ENCODE data around the gene TXNRD2. TPM values are rescaled to one million over a fixed set of nuclear protein-coding genes. Genes with fewer than 3 reads are reported as not detected.
A peak's percentile ranks its signal among the peaks of the same experiment; 100 is the strongest.

The TXNRD2 gene
- total RNA-seq, 6 experiments from 2014 or later, result 35.9 to 47.8 (median 44.3) TPM

- Histone ChIP-seq H3K4me1 (peaks cover 0 to 31% (median 11%) of the 10 kb centered on the region in 4 donors), H3K36me3 (no peaks in the 10 kb centered on the region), H3K4me3 (no peak overlapping the region), H3K27ac (no peak overlapping the region), H3K27me3 (no peaks in the 10 kb centered on the region), H3K9me3 (no peaks in the 10 kb centered on the region)
- WGBS (ENCODE audit: insufficient coverage, low coverage, low lambda C conversion rate, missing lambda C conversion rate), result 86% methylated on average over 4 of the region's 9 CpGs
- DNase-seq (peak in 1 of 3 donors; percentile 39), ATAC-seq (no peak)
- no peak for TF ChIP-seq POLR2A (IDR thresholded peaks at IDR 0.05)
- TF ChIP-seq, protein P1, sequence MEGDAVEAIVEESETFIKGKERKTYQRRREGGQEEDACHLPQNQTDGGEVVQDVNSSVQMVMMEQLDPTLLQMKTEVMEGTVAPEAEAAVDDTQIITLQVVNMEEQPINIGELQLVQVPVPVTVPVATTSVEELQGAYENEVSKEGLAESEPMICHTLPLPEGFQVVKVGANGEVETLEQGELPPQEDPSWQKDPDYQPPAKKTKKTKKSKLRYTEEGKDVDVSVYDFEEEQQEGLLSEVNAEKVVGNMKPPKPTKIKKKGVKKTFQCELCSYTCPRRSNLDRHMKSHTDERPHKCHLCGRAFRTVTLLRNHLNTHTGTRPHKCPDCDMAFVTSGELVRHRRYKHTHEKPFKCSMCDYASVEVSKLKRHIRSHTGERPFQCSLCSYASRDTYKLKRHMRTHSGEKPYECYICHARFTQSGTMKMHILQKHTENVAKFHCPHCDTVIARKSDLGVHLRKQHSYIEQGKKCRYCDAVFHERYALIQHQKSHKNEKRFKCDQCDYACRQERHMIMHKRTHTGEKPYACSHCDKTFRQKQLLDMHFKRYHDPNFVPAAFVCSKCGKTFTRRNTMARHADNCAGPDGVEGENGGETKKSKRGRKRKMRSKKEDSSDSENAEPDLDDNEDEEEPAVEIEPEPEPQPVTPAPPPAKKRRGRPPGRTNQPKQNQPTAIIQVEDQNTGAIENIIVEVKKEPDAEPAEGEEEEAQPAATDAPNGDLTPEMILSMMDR (IDR thresholded peaks at IDR 0.05), result no peak
- intact Hi-C loops (cut with DNase I), result no loop called here
Measured at GRCh38 chr22:19933341-19934241, 8.0 kb downstream of the TXNRD2 start.

- no peak overlapping the region for H3K4me3 ChIP-seq
- peaks cover 0 to 24% (median 7%) of the 10 kb centered on the region in 4 donors for H3K4me1 ChIP-seq
- ATAC-seq, result peak; percentile 48 to 74 (median 60)
- no peak for TF ChIP-seq POLR2A (IDR thresholded peaks at IDR 0.05)
- TF ChIP-seq, protein P1 (IDR thresholded peaks at IDR 0.05), result no peak
- H3K27me3 ChIP-seq, result no peaks in the 10 kb centered on the region
- no peaks in the 10 kb centered on the region for H3K9me3 ChIP-seq
- intact Hi-C loops (cut with DNase I), result no loop called here
- H3K36me3 ChIP-seq, result peaks cover 0 to 3% (median 0%) of the 10 kb centered on the region in 4 donors
- DNase-seq, result peak in 2 of 3 donors; percentile 46 to 55
- 69% methylated on average over 9 of the region's 12 CpGs for WGBS (ENCODE audit: insufficient coverage, low coverage, low lambda C conversion rate, missing lambda C conversion rate)
- H3K27ac ChIP-seq, result no peak overlapping the region
Measured at GRCh38 chr22:19932367-19933206, 9.0 kb downstream of the TXNRD2 start.

DNA sequence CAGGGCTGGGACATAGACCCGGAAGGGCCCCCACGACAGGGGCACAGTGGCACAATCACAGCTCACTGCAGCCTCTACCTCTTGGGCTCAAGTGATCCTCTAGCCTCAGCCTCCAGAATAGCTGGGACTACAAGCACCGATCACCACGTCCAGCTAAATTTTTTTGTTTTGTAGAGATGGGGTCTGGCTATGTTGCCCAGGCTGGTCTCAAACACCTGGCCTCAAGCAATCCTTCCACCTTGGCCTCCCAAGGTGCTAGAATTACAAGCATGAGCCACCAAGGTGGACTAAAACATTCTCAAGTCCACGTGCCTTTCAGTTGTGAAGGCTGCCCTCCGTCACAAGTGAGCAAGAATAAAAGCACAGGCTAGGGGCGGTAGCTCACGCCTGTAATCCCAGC, 10.1 kb downstream of the TXNRD2 start:
- H3K27me3 ChIP-seq, result no peaks in the 10 kb centered on the region
- intact Hi-C loops (cut with DNase I), result no loop called here
- H3K9me3 ChIP-seq, result no peaks in the 10 kb centered on the region
- peaks cover 0 to 15% (median 4%) of the 10 kb centered on the region in 4 donors for H3K4me1 ChIP-seq
- H3K27ac ChIP-seq, result no peak overlapping the region
- no peak for TF ChIP-seq POLR2A (IDR thresholded peaks at IDR 0.05)
- TF ChIP-seq, protein P1 (IDR thresholded peaks at IDR 0.05), result no peak
- DNase-seq (peak in 1 of 3 donors; percentile 11), ATAC-seq (no peak)
- no peak overlapping the region for H3K4me3 ChIP-seq
- H3K36me3 ChIP-seq, result peaks cover 0 to 3% (median 0%) of the 10 kb centered on the region in 4 donors
- 97% methylated on average over 5 of the region's 8 CpGs for WGBS (ENCODE audit: insufficient coverage, low coverage, low lambda C conversion rate, missing lambda C conversion rate)

- peak in 1 of 3 donors; percentile 37 for DNase-seq
- no peak for ATAC-seq
- WGBS (ENCODE audit: insufficient coverage, low coverage, low lambda C conversion rate, missing lambda C conversion rate), result 92% methylated on average over 14 of the region's 21 CpGs
- intact Hi-C loops (cut with DNase I), result no loop called here
- Histone ChIP-seq H3K36me3 (peaks cover 0 to 3% (median 0%) of the 10 kb centered on the region in 4 donors), H3K27me3 (no peaks in the 10 kb centered on the region), H3K4me1 (peaks cover 0 to 12% (median 3%) of the 10 kb centered on the region in 4 donors), H3K4me3 (no peak overlapping the region), H3K9me3 (no peaks in the 10 kb centered on the region), H3K27ac (no peak overlapping the region)
- no peak for TF ChIP-seq POLR2A (IDR thresholded peaks at IDR 0.05)
- TF ChIP-seq, protein P1 (IDR thresholded peaks at IDR 0.05), result no peak
Measured at GRCh38 chr22:19930551-19931486, 10.8 kb downstream of the TXNRD2 start.

All from right lobe of liver (tissue), 6 donors.